Activated T-helper 17 cell treated with anti-CD3 and anti-CD28 coated beads, Interleukin-2, amount 50 U/mL, for 72 hours (primary cell): Measurements from ENCODE around the gene ORAI1. TPM values are rescaled to one million over a fixed set of nuclear protein-coding genes. Genes with fewer than 3 reads are reported as not detected.
"Not testable (repeated sequence)": the region's sequence is repeated elsewhere in the genome, so short reads cannot be mapped to it uniquely, and the experiment has no call there.

ENCODE experiments used
- ATAC-seq: fragments of 150-1000 bp; cut with Tn5 transposase; replicated peaks from 2 replicates; pipeline ENCODE4 v1.10.0; 2021; ENCODE audit warnings: mild to moderate bottlenecking, moderate library complexity
- H3K27ac Mint-ChIP-seq: one replicate; pipeline ENCODE4 v1.8.0; 2022; ENCODE audit warnings: mixed read lengths
- H3K27me3 Mint-ChIP-seq: one replicate; pipeline ENCODE4 v1.8.0; 2022; ENCODE audit warnings: mixed read lengths
- H3K36me3 Mint-ChIP-seq: one replicate; pipeline ENCODE4 v1.8.0; 2022; ENCODE audit warnings: low read depth, mild to moderate bottlenecking, mixed read lengths
- H3K4me1 Mint-ChIP-seq: one replicate; pipeline ENCODE4 v1.8.0; 2022; ENCODE audit warnings: mixed read lengths
- H3K4me3 Mint-ChIP-seq: one replicate; pipeline ENCODE4 v1.8.0; 2022; ENCODE audit warnings: mild to moderate bottlenecking, mixed read lengths
- H3K9me3 Mint-ChIP-seq: one replicate; pipeline ENCODE4 v1.8.0; 2022; ENCODE audit warnings: mixed read lengths
- total RNA-seq, 2 donors: library from RNA; stranded (reverse); gene quantifications; one replicate each; pipeline ENCODE4 v1.2.3, GENCODE V29; 2022

Gene ORAI1
- 10 to 100 TPM; 24.0 to 31.3 TPM for total RNA-seq

DNA sequence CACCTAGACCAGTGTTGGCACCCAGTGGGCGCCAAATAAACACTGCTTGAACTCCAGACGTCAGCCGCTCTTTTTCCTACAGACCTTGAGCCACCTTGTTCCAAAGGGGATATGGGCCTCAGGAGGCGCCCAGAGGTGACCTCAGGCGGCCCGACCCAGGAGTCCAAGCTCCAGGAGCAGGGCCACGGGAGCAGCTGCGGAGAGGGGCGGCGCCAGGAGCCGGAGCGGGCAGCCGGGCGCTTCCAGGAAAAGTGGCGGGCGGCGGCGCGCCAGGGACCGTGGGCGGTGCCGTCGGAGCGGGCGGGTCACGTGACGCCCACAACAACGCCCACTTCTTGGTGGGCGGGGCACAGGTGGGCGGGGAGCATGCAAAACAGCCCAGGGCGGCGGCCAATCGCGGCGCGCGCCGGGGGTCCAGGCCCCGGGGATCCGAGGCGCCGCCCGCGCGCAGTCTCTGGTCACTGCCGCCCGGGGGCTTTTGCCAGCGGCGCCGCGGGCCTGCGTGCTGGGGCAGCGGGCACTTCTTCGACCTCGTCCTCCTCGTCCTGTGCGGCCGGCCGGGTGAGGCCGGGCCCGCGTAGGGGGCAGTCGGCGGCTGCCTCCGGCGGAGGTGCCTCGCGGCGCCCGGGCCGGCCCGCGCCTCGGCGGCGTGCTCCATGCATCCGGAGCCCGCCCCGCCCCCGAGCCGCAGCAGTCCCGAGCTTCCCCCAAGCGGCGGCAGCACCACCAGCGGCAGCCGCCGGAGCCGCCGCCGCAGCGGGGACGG is at the start of gene ORAI1:
Gene ORAI1, plus strand, starts transcription at position 444 of the 766 bp plus-strand sequence.
- Mint-ChIP-seq H3K4me1 (peaks cover 22% of the 10 kb centered on the region), H3K36me3 (peaks cover 42% of the 10 kb centered on the region), H3K4me3 (peak within 1 kb of the TSS; percentile 95), H3K9me3 (no peaks in the 10 kb centered on the region), H3K27me3 (no peaks in the 10 kb centered on the region), H3K27ac (peak within 1 kb of the TSS; percentile 88)
- peak; percentile 62 for ATAC-seq

DNA sequence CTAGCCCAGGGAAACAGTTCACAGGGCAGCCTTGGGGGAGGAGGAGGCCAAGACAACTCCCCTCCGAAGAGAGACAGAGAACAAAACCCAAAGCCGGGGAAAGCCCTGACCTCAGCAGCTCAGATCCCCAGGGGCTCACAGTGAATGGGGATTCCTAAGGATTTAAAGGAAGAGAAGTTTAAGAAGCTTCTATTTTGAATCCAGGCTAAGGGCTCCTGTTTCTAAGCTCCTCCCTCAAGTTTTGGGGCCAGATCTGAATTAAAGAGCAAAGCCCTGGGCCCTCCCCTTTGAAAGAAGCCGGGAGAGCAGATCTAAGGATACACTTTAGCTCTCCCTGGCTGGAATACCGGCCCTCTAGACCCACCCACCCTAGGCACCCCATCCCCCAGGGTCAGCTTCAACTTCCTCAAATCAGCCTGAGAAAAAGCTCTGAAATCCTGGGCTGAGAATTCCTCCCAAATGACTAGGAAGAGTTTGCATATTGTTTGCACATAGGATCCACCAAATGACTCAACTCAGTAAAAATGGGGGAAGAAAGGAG is 49.4 kb upstream of the ORAI1 start:
- Mint-ChIP-seq H3K27me3 (no peaks in the 10 kb centered on the region), H3K9me3 (no peaks in the 10 kb centered on the region), H3K4me3 (peak overlapping the region; percentile 68), H3K36me3 (peaks cover 44% of the 10 kb centered on the region), H3K27ac (peak overlapping the region; percentile 75), H3K4me1 (no peaks in the 10 kb centered on the region)
- ATAC-seq = no peak

DNA sequence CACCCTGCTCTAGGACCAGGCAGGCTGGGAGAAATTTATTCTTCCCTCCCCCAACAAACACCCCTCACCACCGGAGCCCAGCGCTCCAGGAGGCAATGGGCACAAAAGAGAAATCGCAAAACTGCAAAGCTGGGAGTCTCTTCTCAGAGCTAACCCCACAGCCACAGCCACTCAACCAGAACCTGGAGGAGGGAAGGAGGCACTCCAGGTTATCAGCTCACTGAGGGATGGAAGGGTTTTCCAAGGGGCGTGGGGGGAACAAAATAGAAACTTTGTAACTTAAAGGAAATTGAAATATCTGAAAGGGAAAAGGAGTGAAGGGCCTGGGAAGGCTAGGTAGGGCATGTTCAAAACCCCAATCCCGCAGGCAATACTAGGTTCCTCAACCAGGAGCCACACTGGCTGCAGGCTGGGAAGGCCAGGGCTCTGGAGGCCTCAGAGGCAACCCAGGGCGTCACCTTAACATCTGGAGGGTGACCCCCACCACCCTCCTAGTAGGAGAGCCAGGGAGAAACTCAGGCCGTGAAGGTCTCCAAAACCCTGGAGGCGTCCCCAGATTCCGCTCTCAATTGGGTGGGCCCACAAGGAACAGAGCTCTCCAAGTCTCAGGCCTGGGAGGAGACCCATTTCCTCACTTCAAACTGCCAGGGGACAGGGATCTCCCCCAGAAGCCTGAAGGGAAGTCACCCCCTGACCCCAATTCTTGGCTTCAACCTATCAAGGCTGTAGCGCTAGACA is 48.7 kb upstream of the ORAI1 start:
- H3K36me3 Mint-ChIP-seq = peaks cover 37% of the 10 kb centered on the region
- H3K4me3 Mint-ChIP-seq = peak overlapping the region; percentile 68
- H3K9me3 Mint-ChIP-seq = no peaks in the 10 kb centered on the region
- H3K27me3 Mint-ChIP-seq = no peaks in the 10 kb centered on the region
- ATAC-seq = no peak
- H3K4me1 Mint-ChIP-seq = peaks cover 3% of the 10 kb centered on the region
- peak overlapping the region; percentile 75 for H3K27ac Mint-ChIP-seq

DNA sequence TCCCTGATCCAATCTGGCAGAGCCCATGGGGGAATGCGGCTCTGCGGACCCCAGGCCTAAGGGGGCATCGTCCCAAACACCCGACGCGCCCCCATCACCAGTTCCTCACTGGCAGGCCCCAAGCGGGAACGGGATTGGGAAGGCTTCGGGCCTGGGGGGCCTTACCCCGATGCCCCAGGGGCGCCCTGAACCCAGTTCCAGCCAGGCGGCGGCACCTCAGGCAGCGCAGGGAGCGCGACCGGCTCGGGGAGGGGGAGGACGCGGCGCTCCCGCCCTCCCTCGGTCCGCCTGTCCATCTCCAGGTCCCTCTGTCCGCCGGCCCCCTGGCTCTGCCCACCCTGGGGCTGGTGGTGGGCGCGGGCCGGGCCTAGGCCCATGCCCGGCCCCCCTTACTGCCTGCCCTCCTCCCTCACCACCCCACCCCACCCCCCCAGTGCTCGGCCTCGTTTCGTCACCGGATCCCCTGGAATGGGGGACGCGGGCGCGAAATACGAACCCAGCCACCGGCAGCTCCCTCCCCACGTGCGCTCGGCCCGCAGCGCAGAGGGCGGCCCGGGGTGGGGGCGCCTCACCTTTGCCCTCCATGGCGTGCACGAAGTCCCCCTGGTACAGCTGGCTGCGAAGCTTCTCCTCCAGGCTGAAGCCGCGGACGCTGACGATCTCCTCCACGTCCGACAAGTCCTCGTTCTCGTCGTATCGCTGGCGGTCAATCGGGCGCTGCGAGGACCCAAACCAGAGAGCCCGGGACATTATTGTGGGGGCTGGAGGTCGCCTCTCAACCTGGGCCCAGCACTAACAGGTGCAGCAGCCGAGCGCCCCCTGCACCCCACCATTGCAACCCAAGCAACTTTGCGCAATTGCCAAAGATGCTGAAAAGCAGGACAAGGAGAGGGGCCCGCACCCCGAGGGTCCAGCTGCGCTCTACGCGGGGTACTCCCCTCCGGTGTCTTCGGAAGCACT is 47.8 kb upstream of the ORAI1 start:
- H3K27me3 Mint-ChIP-seq = no peaks in the 10 kb centered on the region
- peaks cover 6% of the 10 kb centered on the region for H3K4me1 Mint-ChIP-seq
- H3K9me3 Mint-ChIP-seq = no peaks in the 10 kb centered on the region
- peak overlapping the region; percentile 97 for H3K4me3 Mint-ChIP-seq
- peaks cover 28% of the 10 kb centered on the region for H3K36me3 Mint-ChIP-seq
- no peak overlapping the region for H3K27ac Mint-ChIP-seq
- no peak for ATAC-seq

DNA sequence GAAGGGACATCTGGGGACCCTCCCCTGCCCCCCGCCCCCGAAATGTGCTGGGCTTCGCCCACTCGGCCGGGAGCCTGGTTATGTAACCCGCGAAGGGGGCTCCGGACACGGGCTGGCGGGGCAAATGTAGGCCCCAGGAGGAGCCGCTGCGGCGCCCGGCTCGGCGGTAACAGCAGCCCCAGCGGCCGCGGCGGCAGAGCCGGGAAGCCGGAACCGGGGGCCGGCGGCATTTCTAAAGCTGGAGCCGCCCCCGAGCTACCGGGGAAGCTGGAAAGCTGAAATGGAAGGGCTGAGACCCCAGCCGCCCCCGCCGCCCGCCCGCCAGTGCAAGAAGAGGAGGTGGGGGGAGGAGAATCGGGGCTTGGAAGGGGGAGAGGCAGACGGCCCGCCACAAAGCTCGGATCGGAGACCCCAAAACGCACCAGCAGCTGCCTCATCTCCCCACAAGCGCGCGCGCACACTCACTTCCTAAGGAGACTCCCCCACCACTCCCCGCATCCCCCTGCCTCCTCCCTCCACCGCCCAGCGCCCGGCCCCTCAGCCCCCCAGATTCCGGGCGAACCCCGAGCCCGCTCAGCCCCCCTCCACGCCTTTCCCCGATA is 47.0 kb upstream of the ORAI1 start:
- Mint-ChIP-seq H3K9me3 (no peaks in the 10 kb centered on the region), H3K4me1 (peaks cover 6% of the 10 kb centered on the region), H3K4me3 (peak overlapping the region; percentile 97), H3K36me3 (peaks cover 21% of the 10 kb centered on the region), H3K27me3 (no peaks in the 10 kb centered on the region), H3K27ac (peak overlapping the region; percentile 95)
- no peak for ATAC-seq

DNA sequence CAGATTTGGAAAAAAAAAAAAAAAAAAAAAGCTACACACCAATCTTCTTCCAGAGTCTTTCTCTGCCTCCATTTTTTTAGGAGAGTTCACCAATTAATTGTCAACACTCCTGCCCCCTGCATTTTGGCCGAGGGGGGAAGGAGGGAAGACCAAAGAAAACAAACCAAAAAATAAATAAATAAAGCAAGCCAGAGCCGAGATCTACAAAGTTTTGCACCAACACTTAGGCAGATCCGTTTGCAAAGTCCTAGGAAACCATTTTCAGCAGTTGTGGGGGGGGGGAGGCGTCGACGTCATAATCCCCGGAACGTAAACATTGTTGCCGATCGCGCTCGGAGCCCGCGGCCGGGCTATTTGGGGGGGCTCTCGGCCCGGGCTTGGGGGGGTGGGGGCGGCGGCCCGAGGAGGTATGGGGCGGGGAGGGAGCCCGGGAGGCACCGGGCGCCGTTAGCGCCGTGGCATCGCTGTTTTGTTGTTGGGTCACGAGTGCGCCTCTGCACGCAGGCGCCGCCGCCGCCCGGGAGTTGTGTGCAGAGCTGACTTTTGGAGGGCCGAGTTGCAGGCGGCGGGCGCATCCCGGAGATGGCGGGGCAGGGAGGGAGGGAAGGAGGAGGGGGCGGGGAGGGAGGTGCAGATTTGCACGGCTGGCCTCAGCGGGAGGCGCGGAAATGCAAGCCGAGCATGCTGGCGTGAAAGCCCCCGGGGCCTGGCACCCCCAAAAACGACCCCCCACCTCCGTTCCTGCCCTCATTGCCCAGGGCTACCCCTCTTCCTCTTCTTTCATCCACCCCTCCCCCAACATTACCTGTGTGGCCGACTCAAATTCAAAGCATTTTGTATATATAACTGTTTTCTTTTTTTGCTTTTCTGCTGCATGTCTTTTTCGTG is 46.1 kb upstream of the ORAI1 start:
- Mint-ChIP-seq H3K4me1 (peaks cover 6% of the 10 kb centered on the region), H3K27ac (peak overlapping the region; percentile 95), H3K9me3 (no peaks in the 10 kb centered on the region), H3K27me3 (no peaks in the 10 kb centered on the region), H3K4me3 (peak overlapping the region; percentile 97), H3K36me3 (peaks cover 13% of the 10 kb centered on the region)
- ATAC-seq = peak; percentile 75

DNA sequence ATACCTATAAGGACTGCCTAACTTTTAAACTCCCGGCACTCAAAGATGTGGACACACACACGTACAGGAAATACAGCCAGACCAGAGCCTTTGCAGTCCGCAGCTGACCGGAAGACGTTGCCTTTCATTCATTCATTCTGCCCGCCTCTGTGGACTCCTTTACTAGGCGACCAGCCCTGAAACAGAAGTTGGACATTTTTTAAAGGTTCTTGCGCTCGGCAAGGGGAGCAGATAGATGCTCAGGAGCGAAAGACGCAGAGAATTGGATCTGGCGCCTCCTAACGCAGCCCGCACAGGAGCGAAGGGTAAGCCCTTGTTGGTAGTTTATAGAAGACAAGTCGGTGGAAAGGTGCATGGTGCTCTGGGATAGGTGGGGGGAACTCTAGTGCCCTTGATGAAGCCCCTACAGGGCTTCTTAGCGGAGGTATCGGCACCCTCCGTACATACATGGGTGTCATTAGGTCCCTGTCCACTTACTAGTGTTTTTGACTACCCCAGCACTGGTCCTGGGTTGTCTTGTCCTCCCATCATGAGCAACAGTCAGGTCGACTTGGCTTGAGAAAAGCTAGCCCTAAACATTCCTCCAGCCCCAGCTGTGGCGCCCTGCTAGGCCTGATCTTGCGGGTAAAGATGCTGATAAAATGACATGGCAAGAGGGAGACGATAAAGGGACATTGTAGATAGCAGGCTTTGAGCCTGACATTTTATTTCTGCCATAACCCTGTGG is 45.2 kb upstream of the ORAI1 start, which contains the start of gene KDM2B:
Gene KDM2B, minus strand, starts transcription at position 65 of the 727 bp plus-strand sequence. CDS start 112 bp downstream, outside the sequence.
- ATAC-seq = peak; percentile 16
- Mint-ChIP-seq H3K27ac (peak within 1 kb of the TSS; percentile 95), H3K4me3 (peak within 1 kb of the TSS; percentile 97), H3K36me3 (peaks cover 4% of the 10 kb centered on the region), H3K9me3 (no peaks in the 10 kb centered on the region), H3K4me1 (peaks cover 6% of the 10 kb centered on the region), H3K27me3 (no peaks in the 10 kb centered on the region)

DNA sequence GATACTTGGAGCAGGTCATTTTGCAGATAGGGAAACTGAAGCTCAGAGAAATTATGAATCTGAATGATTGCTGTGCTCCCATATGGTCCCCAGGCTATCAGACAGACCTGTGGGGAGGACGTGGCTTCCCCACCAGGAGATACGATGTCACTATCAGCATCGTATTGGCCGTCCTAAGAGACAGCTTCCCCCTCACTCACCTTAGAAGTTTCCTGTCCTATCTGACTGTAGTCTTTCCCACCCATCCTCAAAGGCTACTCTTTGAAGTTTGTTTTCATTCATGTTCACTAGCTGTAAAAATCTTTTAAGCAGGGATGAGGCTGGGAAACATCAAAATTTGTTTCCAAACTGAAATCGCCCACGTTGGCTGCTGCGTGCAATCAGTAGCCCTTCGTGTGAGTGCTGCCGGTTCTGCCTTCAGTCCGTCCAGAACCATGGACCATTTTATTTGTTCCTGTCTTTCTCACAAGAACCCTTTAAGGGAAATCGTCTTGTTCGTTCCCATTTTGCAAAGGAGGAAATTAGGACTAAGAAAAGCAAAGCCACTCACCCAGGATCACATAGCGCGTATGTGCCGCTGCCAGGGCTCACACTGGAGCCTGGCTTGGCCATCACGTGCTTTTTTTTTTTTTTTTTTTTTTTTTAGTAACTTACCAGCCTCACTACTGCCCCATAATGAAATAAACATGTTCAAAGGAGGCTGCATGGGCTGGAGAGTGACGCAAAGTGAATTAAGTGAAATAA is 44.5 kb upstream of the ORAI1 start:
- peaks cover 4% of the 10 kb centered on the region for H3K36me3 Mint-ChIP-seq
- H3K4me1 Mint-ChIP-seq = peaks cover 6% of the 10 kb centered on the region
- no peaks in the 10 kb centered on the region for H3K9me3 Mint-ChIP-seq
- ATAC-seq = peak; percentile 49
- peak overlapping the region; percentile 91 for H3K27ac Mint-ChIP-seq
- peak overlapping the region; percentile 97 for H3K4me3 Mint-ChIP-seq
- H3K27me3 Mint-ChIP-seq = no peaks in the 10 kb centered on the region

DNA sequence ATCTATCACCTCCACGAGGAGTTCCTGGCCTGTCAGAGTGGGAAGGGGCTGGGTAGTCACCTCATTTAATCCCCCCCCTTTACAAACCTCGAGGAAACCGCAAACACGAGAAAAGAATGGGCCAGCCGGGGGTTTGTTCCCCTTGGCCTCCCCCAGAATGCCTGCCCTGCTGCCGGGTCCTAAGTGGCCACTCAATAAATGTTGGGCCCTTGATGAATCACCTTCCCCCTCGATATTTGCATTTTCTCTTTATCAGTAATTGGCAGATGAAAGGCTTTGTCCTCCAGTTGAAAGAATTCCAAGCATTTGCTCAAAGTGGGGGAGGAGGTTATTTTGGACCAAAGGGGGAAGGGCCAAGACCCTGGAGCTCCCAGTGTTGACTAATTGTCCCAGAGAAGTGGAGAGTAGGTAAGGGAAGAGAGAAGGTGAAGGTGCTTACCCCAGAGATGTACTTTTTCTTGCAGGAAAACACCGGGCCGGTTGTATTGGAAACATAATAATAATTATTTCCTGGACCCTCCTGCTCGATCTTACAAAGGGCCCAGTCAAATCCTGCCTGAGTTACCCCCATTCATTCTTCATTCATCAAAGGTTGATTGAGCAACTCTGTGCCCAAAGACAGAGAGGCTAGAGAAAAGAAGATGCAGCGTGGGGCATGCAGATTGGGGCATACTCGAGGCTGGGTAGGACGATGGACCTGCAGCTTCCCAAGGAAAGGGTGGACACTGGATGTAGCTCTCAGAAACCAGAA is 43.6 kb upstream of the ORAI1 start:
- Mint-ChIP-seq H3K9me3 (no peaks in the 10 kb centered on the region), H3K36me3 (no peaks in the 10 kb centered on the region), H3K27ac (peak overlapping the region; percentile 68), H3K27me3 (no peaks in the 10 kb centered on the region), H3K4me3 (peak overlapping the region; percentile 97), H3K4me1 (peaks cover 6% of the 10 kb centered on the region)
- ATAC-seq = no peak

DNA sequence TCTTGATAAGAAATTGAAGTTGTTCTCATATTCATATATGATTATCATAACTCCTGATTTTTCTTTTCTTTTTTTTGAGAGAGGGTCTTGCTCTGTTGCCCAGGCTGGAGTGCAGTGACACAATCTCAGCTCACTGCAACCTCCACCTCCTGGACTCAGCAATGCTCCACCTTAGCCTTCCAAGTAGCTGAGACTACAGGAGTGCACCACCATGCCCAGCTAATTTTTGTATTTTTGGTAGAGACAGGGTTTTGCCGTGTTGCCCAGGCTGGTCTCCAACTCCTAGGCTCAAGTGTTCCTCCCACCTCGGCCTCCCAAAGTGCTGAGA is 43.0 kb upstream of the ORAI1 start:
- not testable (repeated sequence) for H3K9me3 Mint-ChIP-seq, ATAC-seq, H3K27me3 Mint-ChIP-seq, H3K36me3 Mint-ChIP-seq, H3K4me1 Mint-ChIP-seq, H3K27ac Mint-ChIP-seq
- H3K4me3 Mint-ChIP-seq = peak overlapping the region; percentile 97

DNA sequence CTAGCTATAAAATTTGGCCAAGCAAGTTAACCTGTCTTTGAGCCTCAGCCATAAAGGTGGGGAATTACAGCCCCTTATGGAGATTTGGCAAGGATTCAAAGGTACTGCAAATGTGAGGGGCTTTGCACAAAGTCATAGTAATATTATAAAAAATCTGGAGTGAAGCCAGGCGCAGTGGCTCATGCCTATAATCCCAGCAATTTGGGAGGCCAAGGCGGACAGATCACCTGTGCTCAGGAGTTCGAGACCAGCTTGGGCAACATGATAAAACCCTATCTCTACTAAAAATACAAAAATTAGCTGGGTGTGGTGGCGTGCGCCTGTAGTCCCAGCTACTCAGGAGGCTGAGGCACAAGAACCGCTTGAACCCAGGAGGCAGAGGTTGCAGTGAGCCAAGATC is 41.4 kb upstream of the ORAI1 start:
- H3K4me3 Mint-ChIP-seq, H3K27ac Mint-ChIP-seq, H3K4me1 Mint-ChIP-seq, ATAC-seq, H3K36me3 Mint-ChIP-seq, H3K9me3 Mint-ChIP-seq, H3K27me3 Mint-ChIP-seq: not testable (repeated sequence)
